Vagina (tissue), 2 donors: ENCODE measurements around the gene IMMP2L. TPM values are rescaled to one million over a fixed set of nuclear protein-coding genes. Genes with fewer than 3 reads are reported as not detected.

Source experiments
- DNase-seq, 2 donors: peaks; one replicate each; pipeline ENCODE4 v3.0.0-alpha.2; 2017; ENCODE audit errors: extremely low spot score in 2 of 2
- H3K27ac ChIP-seq: fragments of 200-600 bp; sonication (generic); one replicate; pipeline ENCODE4 v1.5.1; 2019
- H3K27me3 ChIP-seq: fragments of 200-600 bp; sonication (generic); one replicate; pipeline ENCODE4 v1.5.1; 2019
- H3K36me3 ChIP-seq, 2 donors: fragments of 200-600 bp; sonication (generic); one replicate each; pipeline ENCODE4 v1.5.1; 2017 to 2019
- H3K4me1 ChIP-seq: fragments of 200-600 bp; sonication (generic); one replicate; pipeline ENCODE4 v1.5.1; 2019
- H3K4me3 ChIP-seq, 2 donors: fragments of 200-600 bp; sonication (generic); 1 replicate in 1 of 2; 2 replicates in 1 of 2; pipeline ENCODE4 v1.5.1; 2016 to 2019
- H3K9me3 ChIP-seq: fragments of 200-600 bp; sonication (generic); one replicate; pipeline ENCODE4 v1.5.1; 2019
- POLR2A ChIP-seq, 2 donors: fragments of 450-650 bp; IDR thresholded peaks; one replicate each; pipeline ENCODE4 v1.6.1; 2017; ENCODE audit warnings: antibody characterized with exemption in 2 of 2, mild to moderate bottlenecking in 2 of 2, moderate library complexity in 2 of 2
- POLR2AphosphoS5 ChIP-seq, 2 donors: sonication (generic); formaldehyde crosslinking; IDR thresholded peaks; one replicate each; pipeline ENCODE4 v1.9.0; 2017; ENCODE audit warnings: antibody characterized with exemption in 2 of 2, mild to moderate bottlenecking in 2 of 2, low read depth in 1 of 2; ENCODE audit not compliant: insufficient read depth in 1 of 2
- intact Hi-C: fragments of 100-400 bp; cut with DNase I; formaldehyde crosslinking; loops from one replicate; pipeline ENCODE4 v1.15.1; 2023
- total RNA-seq: library from RNA; depleted of rRNA; stranded (reverse); fragments of >200 nt; gene quantifications from one replicate; pipeline ENCODE4 v1.2.3, GENCODE V29; 2016
- TF ChIP-seq, protein P1 (sequence below), 3 experiments: fragments of 450-650 bp in 2 of 3; fragments of 200-600 bp in 1 of 3; sonication (generic) in 1 of 3; IDR thresholded peaks; one replicate each; pipeline ENCODE4 v1.5.1; 2017 to 2019; ENCODE audit warnings: antibody characterized with exemption in 3 of 3, mild to moderate bottlenecking in 2 of 3, moderate library complexity in 2 of 3

IMMP2L gene
- total RNA-seq, 1 donor from 2014 or later: 13.3 TPM

- no peak for DNase-seq
- TF ChIP-seq POLR2A (IDR thresholded peaks at IDR 0.05) (no peak), POLR2AphosphoS5 (IDR thresholded peaks at IDR 0.05; ENCODE audit: insufficient read depth in 1 of 2, low read depth in 1 of 2) (no peak)
- TF ChIP-seq, protein P1, sequence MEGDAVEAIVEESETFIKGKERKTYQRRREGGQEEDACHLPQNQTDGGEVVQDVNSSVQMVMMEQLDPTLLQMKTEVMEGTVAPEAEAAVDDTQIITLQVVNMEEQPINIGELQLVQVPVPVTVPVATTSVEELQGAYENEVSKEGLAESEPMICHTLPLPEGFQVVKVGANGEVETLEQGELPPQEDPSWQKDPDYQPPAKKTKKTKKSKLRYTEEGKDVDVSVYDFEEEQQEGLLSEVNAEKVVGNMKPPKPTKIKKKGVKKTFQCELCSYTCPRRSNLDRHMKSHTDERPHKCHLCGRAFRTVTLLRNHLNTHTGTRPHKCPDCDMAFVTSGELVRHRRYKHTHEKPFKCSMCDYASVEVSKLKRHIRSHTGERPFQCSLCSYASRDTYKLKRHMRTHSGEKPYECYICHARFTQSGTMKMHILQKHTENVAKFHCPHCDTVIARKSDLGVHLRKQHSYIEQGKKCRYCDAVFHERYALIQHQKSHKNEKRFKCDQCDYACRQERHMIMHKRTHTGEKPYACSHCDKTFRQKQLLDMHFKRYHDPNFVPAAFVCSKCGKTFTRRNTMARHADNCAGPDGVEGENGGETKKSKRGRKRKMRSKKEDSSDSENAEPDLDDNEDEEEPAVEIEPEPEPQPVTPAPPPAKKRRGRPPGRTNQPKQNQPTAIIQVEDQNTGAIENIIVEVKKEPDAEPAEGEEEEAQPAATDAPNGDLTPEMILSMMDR (IDR thresholded peaks at IDR 0.05): peak in 1 of 3 experiments; percentile 17
- Histone ChIP-seq H3K36me3 (no peaks in the 10 kb centered on the region), H3K27me3 (no peaks in the 10 kb centered on the region), H3K9me3 (no peaks in the 10 kb centered on the region), H3K4me3 (no peak overlapping the region), H3K27ac (no peak overlapping the region), H3K4me1 (no peaks in the 10 kb centered on the region)
- intact Hi-C loops: loop anchor here (10.0 kb wide), 1 partner anchor 387 kb away; no protein-coding TSS in a partner anchor
These were observed 464.0 kb downstream of the IMMP2L start for GRCh38 chr7:111098011-111098925.

DNA sequence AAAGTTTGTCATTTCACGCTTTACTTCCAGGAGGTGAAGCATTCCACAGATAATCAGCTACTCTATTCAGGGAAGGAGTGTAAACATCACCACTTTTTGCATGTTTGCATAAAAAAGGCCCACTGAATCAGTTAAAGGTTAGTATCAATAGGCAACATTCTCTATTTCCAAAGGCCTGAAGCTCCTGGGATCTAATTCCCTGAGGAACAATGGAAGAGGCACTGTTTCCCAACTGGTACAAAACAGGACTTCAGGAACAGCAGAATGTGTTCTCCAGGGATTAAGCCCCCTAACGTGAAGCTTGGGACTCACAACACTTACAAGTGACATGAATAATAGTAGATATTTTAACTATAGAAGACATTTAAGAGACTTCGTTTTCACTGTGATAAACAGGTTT lies 465.3 kb downstream of the IMMP2L start:
- Histone ChIP-seq H3K27me3 (no peaks in the 10 kb centered on the region), H3K36me3 (no peaks in the 10 kb centered on the region), H3K4me3 (no peak overlapping the region), H3K27ac (no peak overlapping the region), H3K4me1 (peaks cover 9% of the 10 kb centered on the region), H3K9me3 (no peaks in the 10 kb centered on the region)
- intact Hi-C loops: loop anchor here (10.0 kb wide), 1 partner anchor 388 kb away; no protein-coding TSS in a partner anchor
- no peak for DNase-seq
- TF ChIP-seq, protein P1 (IDR thresholded peaks at IDR 0.05): no peak
- TF ChIP-seq POLR2A (IDR thresholded peaks at IDR 0.05): no peak
- TF ChIP-seq POLR2AphosphoS5 (IDR thresholded peaks at IDR 0.05; ENCODE audit: insufficient read depth in 1 of 2, low read depth in 1 of 2): no peak

GRCh38 chr7:111094419-111094818 lies 467.9 kb downstream of the IMMP2L start:
- intact Hi-C loops: loop anchor here (10.0 kb wide), 1 partner anchor 390 kb away; no protein-coding TSS in a partner anchor
- no peaks in the 10 kb centered on the region for H3K36me3 ChIP-seq

GRCh38 chr7:111093496-111093895 lies 468.8 kb downstream of the IMMP2L start:
- Histone ChIP-seq H3K27ac (no peak overlapping the region), H3K36me3 (no peaks in the 10 kb centered on the region), H3K4me1 (peaks cover 14% of the 10 kb centered on the region), H3K9me3 (no peaks in the 10 kb centered on the region), H3K4me3 (no peak overlapping the region), H3K27me3 (no peaks in the 10 kb centered on the region)
- intact Hi-C loops: loop anchor here (10.0 kb wide), 1 partner anchor 391 kb away; no protein-coding TSS in a partner anchor
- no peak for DNase-seq
- no peak for TF ChIP-seq POLR2A (IDR thresholded peaks at IDR 0.05)
- TF ChIP-seq POLR2AphosphoS5 (IDR thresholded peaks at IDR 0.05; ENCODE audit: insufficient read depth in 1 of 2, low read depth in 1 of 2): no peak
- TF ChIP-seq, protein P1 (IDR thresholded peaks at IDR 0.05): no peak

More at GRCh38 chr7:111094419-111094818, 467.9 kb downstream of the IMMP2L start:
- no peak for DNase-seq
- H3K27ac ChIP-seq: no peak overlapping the region
- peaks cover 14% of the 10 kb centered on the region for H3K4me1 ChIP-seq
- no peaks in the 10 kb centered on the region for H3K9me3 ChIP-seq
- no peak overlapping the region for H3K4me3 ChIP-seq
- TF ChIP-seq POLR2AphosphoS5 (IDR thresholded peaks at IDR 0.05; ENCODE audit: insufficient read depth in 1 of 2, low read depth in 1 of 2) (no peak), POLR2A (IDR thresholded peaks at IDR 0.05) (no peak)
- TF ChIP-seq, protein P1 (IDR thresholded peaks at IDR 0.05): no peak
- no peaks in the 10 kb centered on the region for H3K27me3 ChIP-seq
